Trophoblast cell (in vitro differentiated cells and primary cell): ENCODE data around the gene IFIT2.
A peak's percentile ranks its signal among the peaks of the same experiment; 100 is the strongest.

ENCODE experiments used
- DNase-seq, 2 donors: peaks; one replicate each; pipeline ENCODE4 v3.0.0-alpha.2; 2016
- H2AFZ ChIP-seq: 2 replicates; pipeline ENCODE4 v1.6.1; 2013; ENCODE audit warnings: low read length, moderate library complexity, mild to moderate bottlenecking; ENCODE audit not compliant: insufficient read depth, poor library complexity
- H2AK5ac ChIP-seq: 2 replicates; pipeline ENCODE4 v1.6.1; 2013; ENCODE audit warnings: mild to moderate bottlenecking, low read length
- H2BK120ac ChIP-seq: 2 replicates; pipeline ENCODE4 v1.6.1; 2013; ENCODE audit warnings: low read length, mild to moderate bottlenecking, moderate library complexity; ENCODE audit not compliant: insufficient read depth, poor library complexity
- H2BK12ac ChIP-seq: 2 replicates; pipeline ENCODE4 v1.6.1; 2013; ENCODE audit warnings: mild to moderate bottlenecking, low read length, moderate library complexity
- H2BK5ac ChIP-seq: 2 replicates; pipeline ENCODE4 v1.6.1; 2013; ENCODE audit warnings: low read length, low read depth, moderate library complexity, mild to moderate bottlenecking; ENCODE audit not compliant: poor library complexity
- H3K14ac ChIP-seq: 2 replicates; pipeline ENCODE4 v1.6.1; 2013; ENCODE audit warnings: mild to moderate bottlenecking, low read length
- H3K18ac ChIP-seq: 2 replicates; pipeline ENCODE4 v1.6.1; 2013; ENCODE audit warnings: mild to moderate bottlenecking, low read length
- H3K23ac ChIP-seq: 2 replicates; pipeline ENCODE4 v1.6.1; 2013; ENCODE audit warnings: low read length
- H3K27ac ChIP-seq: 2 replicates; pipeline ENCODE4 v1.5.1; 2013; ENCODE audit warnings: low read depth, mild to moderate bottlenecking, inconsistent platforms, low read length, moderate library complexity
- H3K27me3 ChIP-seq: 2 replicates; pipeline ENCODE4 v1.6.1; 2013; ENCODE audit warnings: inconsistent platforms, mild to moderate bottlenecking, low read length, moderate library complexity; ENCODE audit not compliant: insufficient read depth
- H3K36me3 ChIP-seq, 2 experiments: 1 replicate in 1 of 2; 2 replicates in 1 of 2; pipeline ENCODE4 v1.6.1; 2013; ENCODE audit warnings: low read length in 2 of 2, mild to moderate bottlenecking in 2 of 2, moderate library complexity in 1 of 2; ENCODE audit not compliant: insufficient read depth in 2 of 2, control insufficient read depth in 1 of 2
- H3K4ac ChIP-seq: 2 replicates; pipeline ENCODE4 v1.6.1; 2013; ENCODE audit warnings: low read depth, mild to moderate bottlenecking, low read length, moderate library complexity
- H3K4me1 ChIP-seq, 2 experiments: 1 replicate in 1 of 2; 2 replicates in 1 of 2; pipeline ENCODE4 v1.6.1; 2013; ENCODE audit warnings: low read length in 2 of 2, mild to moderate bottlenecking in 2 of 2, moderate library complexity in 1 of 2; ENCODE audit not compliant: insufficient read depth in 2 of 2, control insufficient read depth in 1 of 2
- H3K4me2 ChIP-seq: 2 replicates; pipeline ENCODE4 v1.6.1; 2013; ENCODE audit warnings: inconsistent platforms, mild to moderate bottlenecking, low read length, moderate library complexity
- H3K4me3 ChIP-seq: 2 replicates; pipeline ENCODE4 v1.5.1; 2013; ENCODE audit warnings: mild to moderate bottlenecking, low read depth, low read length, inconsistent platforms
- H3K79me1 ChIP-seq: one replicate; pipeline ENCODE4 v1.6.1; 2013; ENCODE audit warnings: low read length
- H3K79me2 ChIP-seq: 2 replicates; pipeline ENCODE4 v1.6.1; 2013; ENCODE audit warnings: low read length, mild to moderate bottlenecking; ENCODE audit not compliant: control insufficient read depth, insufficient read depth, poor library complexity
- H3K9ac ChIP-seq: 2 replicates; pipeline ENCODE4 v1.6.1; 2013; ENCODE audit warnings: mild to moderate bottlenecking, low read length
- H3K9me3 ChIP-seq: 2 replicates; pipeline ENCODE4 v1.6.1; 2013; ENCODE audit warnings: low read depth, mild to moderate bottlenecking, control low read depth, inconsistent platforms, low read length; ENCODE audit not compliant: insufficient read depth
- H4K12ac ChIP-seq: 2 replicates; pipeline ENCODE4 v1.6.1; 2013; ENCODE audit warnings: low read depth, mild to moderate bottlenecking, low read length, moderate library complexity
- H4K8ac ChIP-seq: 2 replicates; pipeline ENCODE4 v1.6.1; 2013; ENCODE audit warnings: low read depth, mild to moderate bottlenecking, low read length, moderate library complexity
- H4K91ac ChIP-seq: one replicate; pipeline ENCODE4 v1.6.1; 2013; ENCODE audit warnings: low read depth, mild to moderate bottlenecking, low read length, moderate library complexity
- WGBS: extraction: QIAGEN DNeasy Blood & Tissue Kit; methylation state at CpG from one replicate; pipeline ENCODE4 v1.1.7; 2013; ENCODE audit warnings: missing lambda C conversion rate; ENCODE audit not compliant: insufficient read length, insufficient coverage; ENCODE audit errors: extremely low coverage; 5-methylcytosine and 5-hydroxymethylcytosine counted together

IFIT2 gene

DNA sequence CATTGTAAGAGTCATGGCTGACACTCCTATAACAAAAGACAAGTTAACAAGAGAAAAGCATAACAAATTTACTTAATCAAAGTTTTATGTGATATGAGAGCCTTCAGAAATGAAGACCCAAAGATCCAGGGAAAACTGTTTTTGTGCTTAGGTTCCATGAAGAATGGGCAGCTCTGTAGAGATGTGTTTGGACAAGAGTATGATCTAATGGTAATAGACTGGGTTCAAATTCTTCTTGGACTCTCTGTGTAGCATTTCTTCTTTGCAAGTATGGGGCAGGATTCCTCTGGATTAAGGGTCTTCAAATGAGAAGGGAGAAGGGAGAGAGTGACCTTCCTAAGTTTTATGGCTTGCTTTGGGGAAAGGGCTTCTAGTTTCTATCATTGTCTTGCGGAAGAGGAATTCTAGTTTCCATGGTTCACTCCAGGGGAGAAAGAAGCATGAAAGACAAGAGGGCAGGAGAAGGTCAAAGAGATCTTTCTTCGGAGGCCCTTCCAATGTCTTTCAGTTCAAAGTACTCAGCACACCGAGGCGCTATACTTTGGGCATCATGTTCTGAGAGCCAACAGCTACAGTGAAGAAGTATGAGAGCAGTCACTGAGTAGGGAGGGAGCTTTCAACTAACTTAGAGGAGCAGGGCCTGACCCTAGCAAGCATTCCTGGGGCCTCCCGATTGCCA lies 41.4 kb downstream of the IFIT2 start:
- Histone ChIP-seq H3K4me2 (no peak overlapping the region), H3K4ac (no peak overlapping the region), H2BK120ac (no peak overlapping the region), H4K12ac (no peak overlapping the region), H3K23ac (no peak overlapping the region), H3K14ac (no peak overlapping the region), H3K79me1 (peaks cover 4% of the 10 kb centered on the region), H3K27ac (no peak overlapping the region), H4K8ac (no peak overlapping the region), H2AFZ (no peak overlapping the region), H4K91ac (no peak overlapping the region), H2AK5ac (no peak overlapping the region), H3K9me3 (no peaks in the 10 kb centered on the region), H3K36me3 (no peaks in the 10 kb centered on the region), H2BK5ac (no peak overlapping the region), H3K18ac (no peak overlapping the region), H3K79me2 (no peaks in the 10 kb centered on the region), H2BK12ac (no peak overlapping the region), H3K4me1 (peaks cover 0 to 4% of the 10 kb centered on the region in 2 experiments), H3K27me3 (no peaks in the 10 kb centered on the region), H3K4me3 (no peak overlapping the region), H3K9ac (no peak overlapping the region)
- WGBS = no CpG with 5 or more reads among the region's 5 CpGs
- no peak for DNase-seq

GRCh38 chr10:89344156-89344555 lies 42.3 kb downstream of the IFIT2 start:
- Histone ChIP-seq H2BK5ac (no peak overlapping the region), H3K9ac (no peak overlapping the region), H3K27ac (no peak overlapping the region), H3K27me3 (no peaks in the 10 kb centered on the region), H3K23ac (no peak overlapping the region), H4K91ac (no peak overlapping the region), H4K12ac (no peak overlapping the region), H4K8ac (no peak overlapping the region), H2BK12ac (no peak overlapping the region), H3K9me3 (no peaks in the 10 kb centered on the region), H2BK120ac (no peak overlapping the region), H3K4me3 (no peak overlapping the region), H3K18ac (no peak overlapping the region), H3K14ac (no peak overlapping the region), H2AK5ac (no peak overlapping the region), H3K4me1 (peaks cover 0 to 4% of the 10 kb centered on the region in 2 experiments), H3K4ac (no peak overlapping the region), H3K79me1 (peaks cover 4% of the 10 kb centered on the region), H2AFZ (no peak overlapping the region), H3K36me3 (no peaks in the 10 kb centered on the region), H3K79me2 (no peaks in the 10 kb centered on the region), H3K4me2 (no peak overlapping the region)
- no peak for DNase-seq
- no CpG with 5 or more reads among the region's 2 CpGs for WGBS

DNA sequence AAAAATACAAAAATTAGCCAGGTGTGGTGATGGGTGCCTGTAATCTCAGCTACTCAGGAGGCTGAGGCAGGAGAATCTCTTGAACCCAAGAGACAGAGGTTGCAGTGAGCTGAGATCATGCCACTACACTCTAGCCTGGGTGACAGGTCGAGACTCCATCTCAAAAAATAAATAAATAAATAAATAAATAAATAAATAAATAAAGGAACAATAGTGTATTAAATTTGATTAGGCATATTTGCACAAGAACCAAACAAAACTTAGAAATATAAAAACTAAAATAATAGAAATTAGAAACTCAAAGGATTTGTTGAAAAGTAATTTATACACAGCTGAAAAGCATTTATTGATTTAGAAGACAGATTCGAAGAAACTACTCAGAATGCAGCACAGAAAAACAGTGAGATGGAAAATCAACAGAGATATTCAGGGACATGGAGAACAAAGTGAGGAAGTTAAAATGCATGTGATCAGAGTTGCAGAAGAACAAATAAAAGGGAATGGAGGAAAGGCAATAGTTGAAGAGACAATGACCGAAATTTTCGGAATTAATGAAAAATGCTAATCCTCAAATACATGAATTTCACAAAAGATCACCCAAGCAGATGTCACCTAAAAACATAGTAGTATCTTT lies 43.6 kb downstream of the IFIT2 start:
- WGBS = no CpG with 5 or more reads among the region's 4 CpGs
- Histone ChIP-seq H3K9me3 (no peaks in the 10 kb centered on the region), H3K79me1 (peaks cover 4% of the 10 kb centered on the region), H3K18ac (no peak overlapping the region), H4K12ac (no peak overlapping the region), H2BK120ac (no peak overlapping the region), H3K9ac (no peak overlapping the region), H3K4ac (no peak overlapping the region), H2AK5ac (no peak overlapping the region), H2AFZ (no peak overlapping the region), H3K27ac (no peak overlapping the region), H3K14ac (no peak overlapping the region), H3K4me2 (no peak overlapping the region), H3K36me3 (no peaks in the 10 kb centered on the region), H3K4me3 (no peak overlapping the region), H3K23ac (no peak overlapping the region), H2BK12ac (no peak overlapping the region), H4K8ac (no peak overlapping the region), H3K4me1 (peaks cover 0 to 4% of the 10 kb centered on the region in 2 experiments), H2BK5ac (no peak overlapping the region), H3K79me2 (no peaks in the 10 kb centered on the region), H4K91ac (no peak overlapping the region), H3K27me3 (no peaks in the 10 kb centered on the region)
- DNase-seq = no peak

GRCh38 chr10:89346405-89347254 lies 44.8 kb downstream of the IFIT2 start:
- Histone ChIP-seq H3K4ac (no peak overlapping the region), H4K12ac (no peak overlapping the region), H3K18ac (no peak overlapping the region), H3K36me3 (no peaks in the 10 kb centered on the region), H4K91ac (no peak overlapping the region), H2AFZ (no peak overlapping the region), H3K79me1 (peaks cover 7% of the 10 kb centered on the region), H3K27ac (no peak overlapping the region), H3K27me3 (no peaks in the 10 kb centered on the region), H3K14ac (no peak overlapping the region), H3K79me2 (no peaks in the 10 kb centered on the region), H2AK5ac (no peak overlapping the region), H3K4me2 (no peak overlapping the region), H2BK5ac (no peak overlapping the region), H2BK120ac (no peak overlapping the region), H3K23ac (no peak overlapping the region), H3K4me1 (peaks cover 0 to 4% of the 10 kb centered on the region in 2 experiments), H2BK12ac (no peak overlapping the region), H4K8ac (no peak overlapping the region), H3K9me3 (no peaks in the 10 kb centered on the region), H3K9ac (no peak overlapping the region), H3K4me3 (no peak overlapping the region)
- WGBS = no CpG with 5 or more reads among the region's 4 CpGs
- DNase-seq = peak; percentile 7 to 51
